ENCODE measurements around the gene CBX8. TPM values are rescaled to one million over a fixed set of nuclear protein-coding genes. Genes with fewer than 3 reads are reported as not detected.
"Not testable (repeated sequence)": the region's sequence is repeated elsewhere in the genome, so short reads cannot be mapped to it uniquely, and the experiment has no call there.

The CBX8 gene
- polyA plus RNA-seq, 3 donors = 0.51 to 2.5 (median 2.5) TPM

DNA sequence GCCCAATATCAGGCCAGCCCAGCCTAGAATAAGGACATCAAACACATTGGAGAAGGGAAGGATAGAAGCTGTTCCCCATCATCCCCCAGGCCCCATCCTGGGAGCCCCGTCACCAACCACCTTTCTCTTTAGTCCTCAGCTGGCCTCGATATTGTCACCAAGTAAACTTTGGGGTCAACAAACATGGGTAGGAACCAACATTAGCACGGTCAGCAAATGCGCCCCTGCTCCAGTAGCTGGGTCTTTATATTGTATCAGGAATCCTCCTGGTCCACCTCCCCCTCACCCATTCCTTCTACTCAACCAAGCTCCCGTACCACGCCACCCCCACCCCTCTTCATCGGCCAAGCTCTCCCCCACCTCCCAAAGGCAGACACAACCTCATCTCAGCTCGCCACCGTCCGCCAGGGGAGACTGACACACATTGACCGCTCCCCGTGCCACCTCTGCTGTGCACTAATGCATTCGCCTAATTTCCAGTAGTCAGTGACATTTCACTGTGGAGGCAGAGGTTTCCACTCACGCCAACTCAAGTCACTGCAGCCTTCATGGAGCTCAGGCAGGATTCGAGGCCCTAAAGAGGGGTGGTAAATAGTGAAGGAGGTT lies 39.6 kb downstream of the CBX8 start:
- H4K20me1 ChIP-seq (ENCODE audit: insufficient read depth, low read length) = no peaks in the 10 kb centered on the region
- Mint-ChIP-seq H3K4me1 (no peaks in the 10 kb centered on the region), H3K4me3 (no peak overlapping the region), H3K27me3 (ENCODE audit: low read depth in 3 of 3) (peaks cover 8 to 30% (median 30%) of the 10 kb centered on the region in 3 donors), H3K9me3 (peaks cover 0 to 2% (median 0%) of the 10 kb centered on the region in 7 donors), H3K36me3 (no peaks in the 10 kb centered on the region), H3K27ac (no peak overlapping the region)
- H3K4me3 ChIP-seq (replicated peaks in 1 of 3; ENCODE audit: low read depth in 2 of 3, low read length in 3 of 3) = no peak overlapping the region
- no peaks in the 10 kb centered on the region for H3K36me3 ChIP-seq (replicated peaks in 1 of 2; ENCODE audit: control insufficient read depth in 1 of 2, insufficient read depth in 2 of 2, low read length in 2 of 2)
- 98% methylated on average over 7 of the region's 15 CpGs for WGBS (ENCODE audit: insufficient coverage)
- H3K4me2 ChIP-seq (replicated peaks; ENCODE audit: extremely low read depth, low read length, poor library complexity, severe bottlenecking) = no peak overlapping the region
- no peaks in the 10 kb centered on the region for H3K9me3 ChIP-seq (replicated peaks in 1 of 2; ENCODE audit: control insufficient read depth in 1 of 2, insufficient read depth in 1 of 2, low read length in 2 of 2)
- H3K27ac ChIP-seq (ENCODE audit: low read depth in 1 of 2, low read length in 2 of 2) = no peak overlapping the region
- no peak overlapping the region for H2AFZ ChIP-seq (ENCODE audit: insufficient read depth, low read depth, low read length, poor library complexity, severe bottlenecking)
- TF ChIP-seq, protein P1, sequence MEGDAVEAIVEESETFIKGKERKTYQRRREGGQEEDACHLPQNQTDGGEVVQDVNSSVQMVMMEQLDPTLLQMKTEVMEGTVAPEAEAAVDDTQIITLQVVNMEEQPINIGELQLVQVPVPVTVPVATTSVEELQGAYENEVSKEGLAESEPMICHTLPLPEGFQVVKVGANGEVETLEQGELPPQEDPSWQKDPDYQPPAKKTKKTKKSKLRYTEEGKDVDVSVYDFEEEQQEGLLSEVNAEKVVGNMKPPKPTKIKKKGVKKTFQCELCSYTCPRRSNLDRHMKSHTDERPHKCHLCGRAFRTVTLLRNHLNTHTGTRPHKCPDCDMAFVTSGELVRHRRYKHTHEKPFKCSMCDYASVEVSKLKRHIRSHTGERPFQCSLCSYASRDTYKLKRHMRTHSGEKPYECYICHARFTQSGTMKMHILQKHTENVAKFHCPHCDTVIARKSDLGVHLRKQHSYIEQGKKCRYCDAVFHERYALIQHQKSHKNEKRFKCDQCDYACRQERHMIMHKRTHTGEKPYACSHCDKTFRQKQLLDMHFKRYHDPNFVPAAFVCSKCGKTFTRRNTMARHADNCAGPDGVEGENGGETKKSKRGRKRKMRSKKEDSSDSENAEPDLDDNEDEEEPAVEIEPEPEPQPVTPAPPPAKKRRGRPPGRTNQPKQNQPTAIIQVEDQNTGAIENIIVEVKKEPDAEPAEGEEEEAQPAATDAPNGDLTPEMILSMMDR (IDR thresholded peaks at IDR 0.05) = no peak
- peaks cover 0 to 6% of the 10 kb centered on the region in 2 donors for H3K27me3 ChIP-seq (ENCODE audit: control insufficient read depth in 2 of 2, insufficient read depth in 2 of 2, low read length in 2 of 2)
- H3K4me1 ChIP-seq (ENCODE audit: control insufficient read depth in 1 of 2, insufficient read depth in 2 of 2, low read length in 2 of 2) = no peaks in the 10 kb centered on the region
- intact Hi-C loops (cut with micrococcal nuclease) = no loop called here
- H3K9ac ChIP-seq (ENCODE audit: insufficient read depth, low read length, poor library complexity, severe bottlenecking) = no peak overlapping the region
- no peak for DNase-seq
- H3K79me2 ChIP-seq (ENCODE audit: insufficient read depth, low read length) = no peaks in the 10 kb centered on the region

DNA sequence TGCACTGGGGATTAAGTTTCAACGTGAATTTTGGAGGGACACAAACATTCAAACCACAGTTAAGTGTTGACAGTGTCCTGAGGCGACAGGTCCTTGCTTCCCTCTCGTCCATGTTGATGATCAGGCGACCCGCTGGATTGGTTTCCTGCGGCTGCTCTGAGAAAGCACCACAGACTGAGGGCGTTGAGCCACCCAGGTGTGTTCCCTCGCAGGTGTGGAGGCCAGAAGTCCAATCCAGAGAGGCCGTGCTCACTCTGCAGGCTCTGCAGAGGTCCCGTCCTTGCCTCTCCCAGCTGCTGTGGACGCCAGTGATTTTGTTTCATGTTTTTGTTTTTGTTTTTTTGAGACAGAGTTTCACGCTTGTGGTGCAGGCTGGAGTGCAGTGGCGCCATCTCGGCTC lies 41.3 kb downstream of the CBX8 start:
- no peak overlapping the region for H3K27ac ChIP-seq (ENCODE audit: low read depth in 1 of 2, low read length in 2 of 2)
- intact Hi-C loops (cut with micrococcal nuclease) = no loop called here
- H3K27me3 Mint-ChIP-seq (ENCODE audit: low read depth in 3 of 3) = peaks cover 23 to 47% (median 43%) of the 10 kb centered on the region in 3 donors
- H3K9me3 Mint-ChIP-seq = peaks cover 0 to 6% (median 0%) of the 10 kb centered on the region in 7 donors
- H3K4me1 ChIP-seq (ENCODE audit: control insufficient read depth in 1 of 2, insufficient read depth in 2 of 2, low read length in 2 of 2) = no peaks in the 10 kb centered on the region
- peaks cover 2% of the 10 kb centered on the region for H3K4me1 Mint-ChIP-seq
- H4K20me1 ChIP-seq (ENCODE audit: insufficient read depth, low read length) = no peaks in the 10 kb centered on the region
- TF ChIP-seq, protein P1 (IDR thresholded peaks at IDR 0.05) = no peak
- H3K27me3 ChIP-seq (ENCODE audit: control insufficient read depth in 2 of 2, insufficient read depth in 2 of 2, low read length in 2 of 2) = peaks cover 6 to 22% of the 10 kb centered on the region in 2 donors
- H3K36me3 ChIP-seq (replicated peaks in 1 of 2; ENCODE audit: control insufficient read depth in 1 of 2, insufficient read depth in 2 of 2, low read length in 2 of 2) = no peaks in the 10 kb centered on the region
- no peaks in the 10 kb centered on the region for H3K9me3 ChIP-seq (replicated peaks in 1 of 2; ENCODE audit: control insufficient read depth in 1 of 2, insufficient read depth in 1 of 2, low read length in 2 of 2)
- DNase-seq = no peak
- no peak overlapping the region for H3K4me2 ChIP-seq (replicated peaks; ENCODE audit: extremely low read depth, low read length, poor library complexity, severe bottlenecking)
- H3K9ac ChIP-seq (ENCODE audit: insufficient read depth, low read length, poor library complexity, severe bottlenecking) = no peak overlapping the region
- H3K79me2 ChIP-seq (ENCODE audit: insufficient read depth, low read length) = no peaks in the 10 kb centered on the region
- H3K36me3 Mint-ChIP-seq = no peaks in the 10 kb centered on the region
- no peak overlapping the region for H2AFZ ChIP-seq (ENCODE audit: insufficient read depth, low read depth, low read length, poor library complexity, severe bottlenecking)
- H3K4me3 ChIP-seq (replicated peaks in 1 of 3; ENCODE audit: low read depth in 2 of 3, low read length in 3 of 3) = no peak overlapping the region
- WGBS (ENCODE audit: insufficient coverage) = 84% methylated on average over 9 of the region's 14 CpGs
- H3K27ac Mint-ChIP-seq = no peak overlapping the region
- H3K4me3 Mint-ChIP-seq = no peak overlapping the region

DNA sequence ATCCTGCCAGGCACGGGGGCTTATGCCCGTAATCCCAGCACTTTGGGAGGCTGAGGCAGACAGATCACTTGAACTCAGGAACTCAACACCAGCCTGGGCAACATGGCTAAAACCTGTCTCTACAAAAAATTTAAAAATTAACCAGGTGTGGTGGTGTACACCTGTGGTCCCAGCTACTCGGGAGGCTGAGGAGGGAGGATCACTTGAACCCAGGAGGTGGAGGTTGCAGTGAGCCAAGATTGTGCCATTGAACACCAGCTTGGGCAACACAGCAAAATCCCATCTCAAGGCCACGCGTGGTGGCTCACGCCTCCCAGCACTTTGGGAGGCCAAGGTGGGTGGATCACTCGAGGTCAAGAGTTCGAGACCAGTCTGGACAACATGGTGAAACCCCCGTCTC lies 42.0 kb downstream of the CBX8 start:
- DNase-seq; H3K9me3 Mint-ChIP-seq; H3K79me2 ChIP-seq (ENCODE audit: insufficient read depth, low read length); H2AFZ ChIP-seq (ENCODE audit: insufficient read depth, low read depth, low read length, poor library complexity, severe bottlenecking); H3K27ac ChIP-seq (ENCODE audit: low read depth in 1 of 2, low read length in 2 of 2); H3K4me2 ChIP-seq (replicated peaks; ENCODE audit: extremely low read depth, low read length, poor library complexity, severe bottlenecking); H3K4me3 Mint-ChIP-seq; H3K36me3 ChIP-seq (replicated peaks in 1 of 2; ENCODE audit: control insufficient read depth in 1 of 2, insufficient read depth in 2 of 2, low read length in 2 of 2); H3K4me1 Mint-ChIP-seq; intact Hi-C loops (cut with micrococcal nuclease); H3K27ac Mint-ChIP-seq; H3K4me3 ChIP-seq (replicated peaks in 1 of 3; ENCODE audit: low read depth in 2 of 3, low read length in 3 of 3); H3K4me1 ChIP-seq (ENCODE audit: control insufficient read depth in 1 of 2, insufficient read depth in 2 of 2, low read length in 2 of 2); H4K20me1 ChIP-seq (ENCODE audit: insufficient read depth, low read length); H3K9me3 ChIP-seq (replicated peaks in 1 of 2; ENCODE audit: control insufficient read depth in 1 of 2, insufficient read depth in 1 of 2, low read length in 2 of 2); H3K9ac ChIP-seq (ENCODE audit: insufficient read depth, low read length, poor library complexity, severe bottlenecking); H3K36me3 Mint-ChIP-seq: not testable (repeated sequence)
- 94% methylated on average over 6 of the region's 9 CpGs for WGBS (ENCODE audit: insufficient coverage)
- H3K27me3 ChIP-seq (ENCODE audit: control insufficient read depth in 2 of 2, insufficient read depth in 2 of 2, low read length in 2 of 2) = peaks cover 11 to 27% of the 10 kb centered on the region in 2 donors
- peaks cover 29 to 51% (median 45%) of the 10 kb centered on the region in 3 donors for H3K27me3 Mint-ChIP-seq (ENCODE audit: low read depth in 3 of 3)
